A549 treated with DMSO at 1 μM for 4 hours (cell line): ENCODE measurements around the gene PROZ. TPM values are rescaled to one million over a fixed set of nuclear protein-coding genes. Genes with fewer than 3 reads are reported as not detected.

ENCODE experiments used
- total RNA-seq: library from RNA; stranded (reverse); fragments of 200-300 nt; extraction: Qiagen RNA extraction; gene quantifications from 5 replicates; pipeline ENCODE4 v1.2.3, GENCODE V29; 2022; ENCODE audit warnings: low read depth

The PROZ gene, protein sequence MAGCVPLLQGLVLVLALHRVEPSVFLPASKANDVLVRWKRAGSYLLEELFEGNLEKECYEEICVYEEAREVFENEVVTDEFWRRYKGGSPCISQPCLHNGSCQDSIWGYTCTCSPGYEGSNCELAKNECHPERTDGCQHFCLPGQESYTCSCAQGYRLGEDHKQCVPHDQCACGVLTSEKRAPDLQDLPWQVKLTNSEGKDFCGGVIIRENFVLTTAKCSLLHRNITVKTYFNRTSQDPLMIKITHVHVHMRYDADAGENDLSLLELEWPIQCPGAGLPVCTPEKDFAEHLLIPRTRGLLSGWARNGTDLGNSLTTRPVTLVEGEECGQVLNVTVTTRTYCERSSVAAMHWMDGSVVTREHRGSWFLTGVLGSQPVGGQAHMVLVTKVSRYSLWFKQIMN
- total RNA-seq = not detected in 5 replicates

GRCh38 chr13:113157929-113158747 is at the start of gene PROZ:
PROZ (plus strand) TSS chr13:113158648; CDS start chr13:113158661, 13 bp downstream.

GRCh38 chr13:113122550-113123225 is 35.8 kb upstream of the PROZ start, which contains the start of gene F10:
F10 (plus strand) TSS chr13:113122799; CDS start chr13:113122856, 57 bp downstream.

GRCh38 chr13:113208421-113209335 is 50.2 kb downstream of the PROZ start, which contains the start of gene PCID2:
PCID2 (minus strand) TSS chr13:113208669; CDS start chr13:113208634, 35 bp downstream.

DNA sequence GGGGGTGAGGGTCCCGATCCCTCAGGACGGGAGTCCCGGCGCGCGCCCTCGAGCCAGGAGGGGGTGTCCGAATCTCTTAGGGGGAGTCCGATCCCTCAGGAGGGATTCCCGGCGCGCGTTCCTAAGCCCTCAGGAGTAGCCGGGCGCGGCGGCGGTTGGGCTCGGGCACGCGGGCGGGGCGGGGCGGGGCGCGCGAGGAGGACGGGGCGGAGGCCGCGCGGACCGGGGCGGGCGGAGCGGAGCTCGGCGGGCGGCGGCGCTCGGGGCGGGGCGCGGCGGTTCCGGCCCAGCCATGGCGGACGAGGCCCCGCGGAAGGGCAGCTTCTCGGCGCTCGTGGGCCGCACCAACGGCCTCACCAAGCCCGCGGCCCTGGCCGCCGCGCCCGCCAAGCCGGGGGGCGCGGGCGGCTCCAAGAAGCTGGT is 50.9 kb downstream of the PROZ start, which contains the start of gene CUL4A:
TSS of gene CUL4A (plus strand) at position 278 of the 423 bp plus-strand sequence. CDS start at position 293, 15 bp downstream.

Other genes with a start within 250 kb of the PROZ start
- 0.32 to 0.73 TPM (median 0.36 TPM) in 5 replicates for gene MCF2L, start 189.4 kb upstream of the PROZ start, total RNA-seq
- gene F7, start 52.9 kb upstream of the PROZ start, total RNA-seq = 0.07 to 0.11 TPM (median 0.10 TPM) in 4 of 5 replicates, not detected in the other
- not detected in 5 replicates for gene F10, start 35.8 kb upstream of the PROZ start, total RNA-seq
- gene PCID2, start 50.0 kb downstream of the PROZ start, total RNA-seq = 39.7 to 46.2 TPM (median 44.0 TPM) in 5 replicates
- 49.7 to 61.1 TPM (median 56.9 TPM) in 5 replicates for gene CUL4A, start 51.0 kb downstream of the PROZ start, total RNA-seq
- 79.7 to 93.1 TPM (median 87.4 TPM) in 5 replicates for gene LAMP1, start 138.6 kb downstream of the PROZ start, total RNA-seq
- gene GRTP1, start 205.5 kb downstream of the PROZ start, total RNA-seq = 1.2 to 1.7 TPM (median 1.4 TPM) in 5 replicates